WTC11 (cell line): ENCODE data around the gene RNF4. TPM values are rescaled to one million over a fixed set of nuclear protein-coding genes. Genes with fewer than 3 reads are reported as not detected.

Experiments used
- ATAC-seq: fragments of 200-7000 bp; cut with Tn5 transposase; 2 replicates; pipeline ENCODE4 v1.10.0; 2021; ENCODE audit warnings: mild to moderate bottlenecking, moderate library complexity
- CTCF ChIA-PET: fragments of 300-600 bp; sonication (Branson Sonifier 250); formaldehyde crosslinking; loops from one replicate; lab custom pipeline; 2021; ENCODE audit warnings: antibody characterized with exemption; lab: Charles Lee
- POLR2A ChIA-PET: fragments of 350-600 bp; sonication (Branson Sonifier 250); formaldehyde crosslinking; loops from one replicate; lab custom pipeline; 2021; ENCODE audit warnings: antibody characterized with exemption; lab: Charles Lee
- DNase-seq: peaks from one replicate; pipeline ENCODE4 v3.0.0; 2021; ENCODE audit warnings: low spot score
- H3K27ac Mint-ChIP-seq: 2 replicates; pipeline ENCODE4 v1.8.0; 2021; ENCODE audit warnings: mixed read lengths
- H3K27me3 Mint-ChIP-seq: 2 replicates; pipeline ENCODE4 v1.8.0; 2021; ENCODE audit warnings: low read depth, mild to moderate bottlenecking, moderate library complexity, mixed read lengths
- H3K36me3 Mint-ChIP-seq: 2 replicates; pipeline ENCODE4 v1.8.0; 2021; ENCODE audit warnings: mixed read lengths
- H3K4me1 Mint-ChIP-seq: 2 replicates; pipeline ENCODE4 v1.8.0; 2022; ENCODE audit warnings: mixed read lengths
- H3K4me3 Mint-ChIP-seq: 2 replicates; pipeline ENCODE4 v1.8.0; 2021; ENCODE audit warnings: mild to moderate bottlenecking, moderate library complexity, mixed read lengths
- H3K9me3 Mint-ChIP-seq: 2 replicates; pipeline ENCODE4 v1.8.0; 2021; ENCODE audit warnings: mixed read lengths
- ATF1 ChIP-seq: sonication (generic); formaldehyde crosslinking; IDR thresholded peaks from 2 replicates; pipeline ENCODE4 v1.8.1; 2023; ENCODE audit warnings: mild to moderate bottlenecking, moderate library complexity, missing genetic modification reagents
- ETV6 ChIP-seq: sonication (generic); formaldehyde crosslinking; IDR thresholded peaks from 2 replicates; pipeline ENCODE4 v1.8.1; 2022; ENCODE audit warnings: mild to moderate bottlenecking, missing genetic modification reagents
- FOXJ3 ChIP-seq: sonication (generic); formaldehyde crosslinking; IDR thresholded peaks from 2 replicates; pipeline ENCODE4 v1.9.0; 2021; ENCODE audit warnings: missing genetic modification reagents, mild to moderate bottlenecking, borderline replicate concordance
- GRHL2 ChIP-seq: fragments of 250-450 bp; sonication (Bioruptor Pico); IDR thresholded peaks from 2 replicates; pipeline ENCODE4 v1.8.0; 2022; ENCODE audit warnings: mild to moderate bottlenecking, moderate library complexity; ENCODE audit not compliant: insufficient replicate concordance, severe bottlenecking
- MYBL2 ChIP-seq: sonication (generic); formaldehyde crosslinking; IDR thresholded peaks from 2 replicates; pipeline ENCODE4 v1.8.1; 2023; ENCODE audit warnings: mild to moderate bottlenecking, moderate library complexity, missing genetic modification reagents
- NR3C1 ChIP-seq: sonication (generic); formaldehyde crosslinking; conservative IDR thresholded peaks from 2 replicates; pipeline ENCODE4 v1.8.1; 2023; ENCODE audit warnings: low read depth, mild to moderate bottlenecking, missing genetic modification reagents
- total RNA-seq: library from RNA; stranded (reverse); gene quantifications from 3 replicates; pipeline ENCODE4 v1.2.3, GENCODE V29; 2021
- TF ChIP-seq, protein P1 (sequence below): fragments of 250-450 bp; sonication (Bioruptor Pico); IDR thresholded peaks from 2 replicates; pipeline ENCODE4 v1.9.0; 2021; ENCODE audit warnings: mild to moderate bottlenecking, borderline replicate concordance

Gene RNF4
- total RNA-seq, 1 experiment from 2014 or later = 87.3 TPM

DNA sequence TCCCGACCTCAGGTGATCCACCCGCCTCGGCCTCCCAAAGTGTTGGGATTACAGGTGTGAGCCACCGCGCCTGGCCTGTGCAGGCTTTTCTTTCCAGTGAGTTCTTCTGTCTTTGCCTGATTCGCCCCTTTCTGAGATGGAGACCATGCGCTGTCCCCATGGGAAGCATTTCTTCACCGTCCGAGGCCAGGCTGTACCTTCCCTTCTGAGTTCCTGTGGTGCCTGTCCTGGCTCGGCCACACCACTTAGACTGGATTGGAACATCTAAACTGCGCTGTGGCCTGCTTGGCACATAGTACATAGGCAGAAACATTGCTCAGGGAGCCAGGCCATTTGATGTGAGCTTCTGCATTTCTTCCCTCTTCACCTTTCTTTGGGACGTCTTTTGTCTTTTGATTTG lies 91.3 kb downstream of the RNF4 start:
- H3K4me1 Mint-ChIP-seq = peaks cover 36% of the 10 kb centered on the region
- no peaks in the 10 kb centered on the region for H3K27me3 Mint-ChIP-seq
- ChIA-PET POLR2A (no interaction called here), CTCF (interaction anchor here (1.3 kb wide), 1 partner anchor 340 kb away, joined by 3 read pairs; no protein-coding TSS in a partner anchor)
- no peak overlapping the region for H3K4me3 Mint-ChIP-seq
- TF ChIP-seq MYBL2 (CRISPR knock-in tag) (no peak), FOXJ3 (CRISPR knock-in tag) (no peak), ETV6 (CRISPR knock-in tag) (no peak), GRHL2 (CRISPR knock-in tag) (no peak), NR3C1 (CRISPR knock-in tag) (no peak), ATF1 (CRISPR knock-in tag) (no peak)
- TF ChIP-seq, protein P1, sequence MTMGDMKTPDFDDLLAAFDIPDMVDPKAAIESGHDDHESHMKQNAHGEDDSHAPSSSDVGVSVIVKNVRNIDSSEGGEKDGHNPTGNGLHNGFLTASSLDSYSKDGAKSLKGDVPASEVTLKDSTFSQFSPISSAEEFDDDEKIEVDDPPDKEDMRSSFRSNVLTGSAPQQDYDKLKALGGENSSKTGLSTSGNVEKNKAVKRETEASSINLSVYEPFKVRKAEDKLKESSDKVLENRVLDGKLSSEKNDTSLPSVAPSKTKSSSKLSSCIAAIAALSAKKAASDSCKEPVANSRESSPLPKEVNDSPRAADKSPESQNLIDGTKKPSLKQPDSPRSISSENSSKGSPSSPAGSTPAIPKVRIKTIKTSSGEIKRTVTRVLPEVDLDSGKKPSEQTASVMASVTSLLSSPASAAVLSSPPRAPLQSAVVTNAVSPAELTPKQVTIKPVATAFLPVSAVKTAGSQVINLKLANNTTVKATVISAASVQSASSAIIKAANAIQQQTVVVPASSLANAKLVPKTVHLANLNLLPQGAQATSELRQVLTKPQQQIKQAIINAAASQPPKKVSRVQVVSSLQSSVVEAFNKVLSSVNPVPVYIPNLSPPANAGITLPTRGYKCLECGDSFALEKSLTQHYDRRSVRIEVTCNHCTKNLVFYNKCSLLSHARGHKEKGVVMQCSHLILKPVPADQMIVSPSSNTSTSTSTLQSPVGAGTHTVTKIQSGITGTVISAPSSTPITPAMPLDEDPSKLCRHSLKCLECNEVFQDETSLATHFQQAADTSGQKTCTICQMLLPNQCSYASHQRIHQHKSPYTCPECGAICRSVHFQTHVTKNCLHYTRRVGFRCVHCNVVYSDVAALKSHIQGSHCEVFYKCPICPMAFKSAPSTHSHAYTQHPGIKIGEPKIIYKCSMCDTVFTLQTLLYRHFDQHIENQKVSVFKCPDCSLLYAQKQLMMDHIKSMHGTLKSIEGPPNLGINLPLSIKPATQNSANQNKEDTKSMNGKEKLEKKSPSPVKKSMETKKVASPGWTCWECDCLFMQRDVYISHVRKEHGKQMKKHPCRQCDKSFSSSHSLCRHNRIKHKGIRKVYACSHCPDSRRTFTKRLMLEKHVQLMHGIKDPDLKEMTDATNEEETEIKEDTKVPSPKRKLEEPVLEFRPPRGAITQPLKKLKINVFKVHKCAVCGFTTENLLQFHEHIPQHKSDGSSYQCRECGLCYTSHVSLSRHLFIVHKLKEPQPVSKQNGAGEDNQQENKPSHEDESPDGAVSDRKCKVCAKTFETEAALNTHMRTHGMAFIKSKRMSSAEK = no peak
- peak overlapping the region; percentile 85 for H3K27ac Mint-ChIP-seq
- no peak for DNase-seq
- no peaks in the 10 kb centered on the region for H3K36me3 Mint-ChIP-seq
- no peaks in the 10 kb centered on the region for H3K9me3 Mint-ChIP-seq
- ATAC-seq = no peak

Other genes with a start within 250 kb of the RNF4 start
- gene HAUS3, start 227.0 kb upstream of the RNF4 start, total RNA-seq = 11.9 to 14.7 TPM (median 12.4 TPM) in 3 replicates
- gene POLN, start 227.0 kb upstream of the RNF4 start, total RNA-seq = 2.5 to 3.5 TPM (median 2.8 TPM) in 3 replicates
- gene MXD4, start 207.0 kb upstream of the RNF4 start, total RNA-seq = 17.7 to 22.7 TPM (median 20.4 TPM) in 3 replicates
- 4.5 to 7.8 TPM (median 6.0 TPM) in 3 replicates for gene ZFYVE28, start 50.5 kb upstream of the RNF4 start, total RNA-seq
- gene CFAP99, start 50.2 kb upstream of the RNF4 start, total RNA-seq = 0.23 to 0.41 TPM in 2 of 3 replicates, not detected in the other
- 24.4 to 28.1 TPM (median 24.6 TPM) in 3 replicates for gene FAM193A, start 67.5 kb downstream of the RNF4 start, total RNA-seq